HG02798 (cell line): ENCODE data around the gene IFIT5.
A peak's percentile ranks its signal among the peaks of the same experiment; 100 is the strongest.
"Not testable (repeated sequence)": the region's sequence is repeated elsewhere in the genome, so short reads cannot be mapped to it uniquely, and the experiment has no call there.

ENCODE experiments used
- ATAC-seq: cut with Tn5 transposase; IDR thresholded peaks from one replicate; pipeline ENCODE4 v1.9.1; 2021; ENCODE audit warnings: mild to moderate bottlenecking; ENCODE audit not compliant: unreplicated experiment, poor library complexity

IFIT5 gene

GRCh38 chr10:89391907-89392756, 22.2 kb upstream of the IFIT5 start, which contains the start of gene IFIT1:
IFIT1 (plus strand) TSS chr10:89392623; CDS start chr10:89392713, 90 bp downstream.
- ATAC-seq: peak; percentile 86

GRCh38 chr10:89392974-89393373, 21.4 kb upstream of the IFIT5 start:
- ATAC-seq: peak; percentile 32

- ATAC-seq: no peak
These were observed 20.5 kb upstream of the IFIT5 start for GRCh38 chr10:89393898-89394297.

GRCh38 chr10:89395141-89395540, 19.2 kb upstream of the IFIT5 start:
- no peak for ATAC-seq

GRCh38 chr10:89398003-89398749, 16.2 kb upstream of the IFIT5 start:
- no peak for ATAC-seq

GRCh38 chr10:89399956-89400355, 14.4 kb upstream of the IFIT5 start:
- no peak for ATAC-seq

- ATAC-seq: no peak
These were observed 11.3 kb upstream of the IFIT5 start for GRCh38 chr10:89403043-89403442.

GRCh38 chr10:89404104-89405047, 10.0 kb upstream of the IFIT5 start:
- ATAC-seq: no peak

GRCh38 chr10:89406178-89406577, 8.2 kb upstream of the IFIT5 start:
- not testable (repeated sequence) for ATAC-seq

GRCh38 chr10:89407792-89408191, 6.6 kb upstream of the IFIT5 start:
- not testable (repeated sequence) for ATAC-seq

- ATAC-seq: not testable (repeated sequence)
These were observed 5.1 kb upstream of the IFIT5 start for GRCh38 chr10:89409282-89409681.

- ATAC-seq: not testable (repeated sequence)
These were observed 3.8 kb upstream of the IFIT5 start for GRCh38 chr10:89410551-89410950.

GRCh38 chr10:89411135-89411534, 3.2 kb upstream of the IFIT5 start:
- not testable (repeated sequence) for ATAC-seq

GRCh38 chr10:89412276-89412675, 2.1 kb upstream of the IFIT5 start:
- ATAC-seq: not testable (repeated sequence)

GRCh38 chr10:89413398-89413912, 913 bp upstream of the IFIT5 start:
- ATAC-seq: no peak

- peak; percentile 42 for ATAC-seq
These were observed 782 bp downstream of the IFIT5 start for GRCh38 chr10:89414879-89415821.

GRCh38 chr10:89416465-89416864, 2.1 kb downstream of the IFIT5 start:
- no peak for ATAC-seq

GRCh38 chr10:89419548-89419947, 5.2 kb downstream of the IFIT5 start:
- ATAC-seq: no peak

GRCh38 chr10:89421018-89421476, 6.7 kb downstream of the IFIT5 start:
- ATAC-seq: no peak
